ENCODE data around the gene LMF1.

DNA sequence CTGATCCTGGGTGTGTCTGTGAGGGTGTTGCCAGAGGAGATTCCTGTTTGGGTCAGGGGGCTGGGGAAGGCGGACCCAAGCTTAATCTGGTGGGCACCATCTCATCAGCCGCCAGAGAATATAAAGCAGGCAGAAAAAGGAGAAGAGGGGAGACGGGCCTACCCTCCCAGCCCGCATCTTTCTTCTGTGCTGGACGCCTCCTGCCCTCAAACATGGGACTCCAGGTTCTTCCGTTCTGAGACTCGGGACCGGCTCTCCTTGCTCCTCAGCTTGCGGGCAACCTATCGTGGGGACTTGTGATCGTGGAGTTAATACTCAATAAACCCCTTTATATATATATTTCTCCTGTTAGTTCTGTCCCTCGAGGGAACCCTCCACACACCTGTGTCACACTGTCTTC, 64.5 kb downstream of the LMF1 start:
- TF ChIP-seq POLR2AphosphoS5 (IDR thresholded peaks at IDR 0.05) (no peak), EP300 (IDR thresholded peaks at IDR 0.05) (no peak), POLR2A (IDR thresholded peaks at IDR 0.05) (no peak)
- TF ChIP-seq, protein P1, sequence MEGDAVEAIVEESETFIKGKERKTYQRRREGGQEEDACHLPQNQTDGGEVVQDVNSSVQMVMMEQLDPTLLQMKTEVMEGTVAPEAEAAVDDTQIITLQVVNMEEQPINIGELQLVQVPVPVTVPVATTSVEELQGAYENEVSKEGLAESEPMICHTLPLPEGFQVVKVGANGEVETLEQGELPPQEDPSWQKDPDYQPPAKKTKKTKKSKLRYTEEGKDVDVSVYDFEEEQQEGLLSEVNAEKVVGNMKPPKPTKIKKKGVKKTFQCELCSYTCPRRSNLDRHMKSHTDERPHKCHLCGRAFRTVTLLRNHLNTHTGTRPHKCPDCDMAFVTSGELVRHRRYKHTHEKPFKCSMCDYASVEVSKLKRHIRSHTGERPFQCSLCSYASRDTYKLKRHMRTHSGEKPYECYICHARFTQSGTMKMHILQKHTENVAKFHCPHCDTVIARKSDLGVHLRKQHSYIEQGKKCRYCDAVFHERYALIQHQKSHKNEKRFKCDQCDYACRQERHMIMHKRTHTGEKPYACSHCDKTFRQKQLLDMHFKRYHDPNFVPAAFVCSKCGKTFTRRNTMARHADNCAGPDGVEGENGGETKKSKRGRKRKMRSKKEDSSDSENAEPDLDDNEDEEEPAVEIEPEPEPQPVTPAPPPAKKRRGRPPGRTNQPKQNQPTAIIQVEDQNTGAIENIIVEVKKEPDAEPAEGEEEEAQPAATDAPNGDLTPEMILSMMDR (IDR thresholded peaks at IDR 0.05) = no peak

All from upper lobe of left lung (tissue), 4 donors.